ENCODE data around the gene OXSM.

Gene OXSM

GRCh38 chr3:25789596-25790556, at the start of gene OXSM:
TSS of gene OXSM (plus strand) at chr3:25790090. CDS start at chr3:25791021, 931 bp downstream.
- peak within 1 kb of the TSS; percentile 74 to 97 (median 82) for H3K4me3 ChIP-seq (ENCODE audit: low read depth in 1 of 5, low read length in 5 of 5)
- H3K4me1 ChIP-seq (ENCODE audit: control insufficient read depth in 5 of 5, insufficient read depth in 5 of 5, low read length in 5 of 5) = peaks cover 7 to 20% (median 13%) of the 10 kb centered on the region in 5 donors
- H3K9me3 ChIP-seq (ENCODE audit: control insufficient read depth in 5 of 5, low read length in 5 of 5) = no peaks in the 10 kb centered on the region
- H3K27ac ChIP-seq (ENCODE audit: low read depth, low read length) = peak within 1 kb of the TSS; percentile 94
- peaks cover 0 to 3% (median 0%) of the 10 kb centered on the region in 5 donors for H3K27me3 ChIP-seq (ENCODE audit: control insufficient read depth in 5 of 5, insufficient read depth in 4 of 5, low read length in 5 of 5)
- peaks cover 0 to 9% (median 5%) of the 10 kb centered on the region in 5 donors for H3K36me3 ChIP-seq (ENCODE audit: control insufficient read depth in 5 of 5, insufficient read depth in 5 of 5, low read length in 5 of 5)
- peak within 1 kb of the TSS; percentile 72 to 96 (median 84) for H3K9ac ChIP-seq (ENCODE audit: low read length in 5 of 5)

DNA sequence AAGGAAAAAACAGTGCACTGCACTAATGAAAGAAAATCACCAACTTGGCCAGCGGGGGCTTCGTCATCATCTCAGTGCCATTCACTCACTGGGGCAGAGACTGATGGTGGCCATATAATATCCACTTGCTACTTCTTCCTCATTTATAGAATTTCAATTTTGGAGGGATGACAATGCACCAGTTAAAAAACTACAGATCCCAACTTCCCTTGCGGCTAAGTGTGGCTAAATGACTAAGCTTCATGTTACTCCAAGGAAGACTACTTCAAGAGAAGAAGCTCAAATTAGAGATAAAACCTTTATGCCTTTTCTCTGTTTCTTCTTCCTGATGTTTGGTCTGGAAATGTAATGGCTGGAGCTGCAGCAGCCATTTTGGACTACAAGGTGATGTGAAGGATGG, 45.4 kb upstream of the OXSM start:
- H3K4me3 ChIP-seq (ENCODE audit: low read depth in 1 of 5, low read length in 5 of 5) = no peak overlapping the region

DNA sequence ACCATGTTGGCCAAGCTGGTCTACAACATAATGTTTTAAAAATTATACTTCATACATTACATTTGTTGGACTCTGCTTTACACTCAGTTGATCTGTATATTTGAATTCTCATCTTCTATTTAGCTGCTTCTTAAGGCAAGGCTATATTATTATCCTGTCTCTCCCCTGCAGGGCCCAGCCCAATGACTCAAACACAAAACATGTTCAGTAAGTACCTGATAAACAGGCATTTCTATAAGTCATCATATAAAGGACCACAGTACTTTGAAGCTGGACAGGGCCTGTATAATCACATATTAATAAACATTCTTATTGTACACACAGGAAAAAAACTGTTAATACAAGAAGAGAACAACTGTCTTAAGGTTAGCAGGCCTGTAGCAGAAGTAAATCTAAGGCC, 42.9 kb upstream of the OXSM start:
- Histone ChIP-seq H3K27ac (ENCODE audit: low read depth, low read length) (no peak overlapping the region), H3K4me1 (ENCODE audit: control insufficient read depth in 5 of 5, insufficient read depth in 5 of 5, low read length in 5 of 5) (no peaks in the 10 kb centered on the region), H3K9ac (ENCODE audit: low read length in 5 of 5) (no peak overlapping the region), H3K9me3 (ENCODE audit: control insufficient read depth in 5 of 5, low read length in 5 of 5) (peaks cover 0 to 3% (median 0%) of the 10 kb centered on the region in 5 donors), H3K4me3 (ENCODE audit: low read depth in 1 of 5, low read length in 5 of 5) (no peak overlapping the region), H3K27me3 (ENCODE audit: control insufficient read depth in 5 of 5, insufficient read depth in 4 of 5, low read length in 5 of 5) (no peaks in the 10 kb centered on the region), H3K36me3 (ENCODE audit: control insufficient read depth in 5 of 5, insufficient read depth in 5 of 5, low read length in 5 of 5) (peaks cover 33 to 55% (median 39%) of the 10 kb centered on the region in 5 donors)

More for the DNA sequence above, 45.4 kb upstream of the OXSM start:
- Histone ChIP-seq H3K4me1 (ENCODE audit: control insufficient read depth in 5 of 5, insufficient read depth in 5 of 5, low read length in 5 of 5) (no peaks in the 10 kb centered on the region), H3K27me3 (ENCODE audit: control insufficient read depth in 5 of 5, insufficient read depth in 4 of 5, low read length in 5 of 5) (no peaks in the 10 kb centered on the region), H3K27ac (ENCODE audit: low read depth, low read length) (no peak overlapping the region), H3K9me3 (ENCODE audit: control insufficient read depth in 5 of 5, low read length in 5 of 5) (peaks cover 0 to 3% (median 0%) of the 10 kb centered on the region in 5 donors), H3K36me3 (ENCODE audit: control insufficient read depth in 5 of 5, insufficient read depth in 5 of 5, low read length in 5 of 5) (peaks cover 15 to 41% (median 20%) of the 10 kb centered on the region in 5 donors), H3K9ac (ENCODE audit: low read length in 5 of 5) (no peak overlapping the region)

- no peaks in the 10 kb centered on the region for H3K27me3 ChIP-seq (ENCODE audit: control insufficient read depth in 5 of 5, insufficient read depth in 4 of 5, low read length in 5 of 5)
- no peaks in the 10 kb centered on the region for H3K4me1 ChIP-seq (ENCODE audit: control insufficient read depth in 5 of 5, insufficient read depth in 5 of 5, low read length in 5 of 5)
- peaks cover 0 to 3% (median 0%) of the 10 kb centered on the region in 5 donors for H3K9me3 ChIP-seq (ENCODE audit: control insufficient read depth in 5 of 5, low read length in 5 of 5)
- no peak overlapping the region for H3K27ac ChIP-seq (ENCODE audit: low read depth, low read length)
- H3K36me3 ChIP-seq (ENCODE audit: control insufficient read depth in 5 of 5, insufficient read depth in 5 of 5, low read length in 5 of 5) = peaks cover 29 to 55% (median 39%) of the 10 kb centered on the region in 5 donors
- H3K9ac ChIP-seq (ENCODE audit: low read length in 5 of 5) = no peak overlapping the region
- H3K4me3 ChIP-seq (ENCODE audit: low read depth in 1 of 5, low read length in 5 of 5) = no peak overlapping the region
These were observed 41.7 kb upstream of the OXSM start for GRCh38 chr3:25748189-25748588.

- Histone ChIP-seq H3K9ac (ENCODE audit: low read length in 5 of 5) (no peak overlapping the region), H3K27me3 (ENCODE audit: control insufficient read depth in 5 of 5, insufficient read depth in 4 of 5, low read length in 5 of 5) (no peaks in the 10 kb centered on the region), H3K27ac (ENCODE audit: low read depth, low read length) (no peak overlapping the region), H3K4me1 (ENCODE audit: control insufficient read depth in 5 of 5, insufficient read depth in 5 of 5, low read length in 5 of 5) (no peaks in the 10 kb centered on the region), H3K9me3 (ENCODE audit: control insufficient read depth in 5 of 5, low read length in 5 of 5) (peaks cover 0 to 3% (median 0%) of the 10 kb centered on the region in 5 donors), H3K36me3 (ENCODE audit: control insufficient read depth in 5 of 5, insufficient read depth in 5 of 5, low read length in 5 of 5) (peaks cover 27 to 54% (median 39%) of the 10 kb centered on the region in 5 donors), H3K4me3 (ENCODE audit: low read depth in 1 of 5, low read length in 5 of 5) (no peak overlapping the region)
These were observed 40.8 kb upstream of the OXSM start for GRCh38 chr3:25749031-25749581.

- Histone ChIP-seq H3K27ac (ENCODE audit: low read depth, low read length) (no peak overlapping the region), H3K4me3 (ENCODE audit: low read depth in 1 of 5, low read length in 5 of 5) (no peak overlapping the region), H3K36me3 (ENCODE audit: control insufficient read depth in 5 of 5, insufficient read depth in 5 of 5, low read length in 5 of 5) (peaks cover 27 to 39% (median 31%) of the 10 kb centered on the region in 5 donors), H3K9me3 (ENCODE audit: control insufficient read depth in 5 of 5, low read length in 5 of 5) (no peaks in the 10 kb centered on the region), H3K9ac (ENCODE audit: low read length in 5 of 5) (no peak overlapping the region), H3K4me1 (ENCODE audit: control insufficient read depth in 5 of 5, insufficient read depth in 5 of 5, low read length in 5 of 5) (no peaks in the 10 kb centered on the region), H3K27me3 (ENCODE audit: control insufficient read depth in 5 of 5, insufficient read depth in 4 of 5, low read length in 5 of 5) (no peaks in the 10 kb centered on the region)
These were observed 38.8 kb upstream of the OXSM start for GRCh38 chr3:25751048-25751447.

- H3K9ac ChIP-seq (ENCODE audit: low read length in 5 of 5) = no peak overlapping the region
- H3K36me3 ChIP-seq (ENCODE audit: control insufficient read depth in 5 of 5, insufficient read depth in 5 of 5, low read length in 5 of 5) = peaks cover 27 to 40% (median 31%) of the 10 kb centered on the region in 5 donors
- no peaks in the 10 kb centered on the region for H3K27me3 ChIP-seq (ENCODE audit: control insufficient read depth in 5 of 5, insufficient read depth in 4 of 5, low read length in 5 of 5)
- H3K4me3 ChIP-seq (ENCODE audit: low read depth in 1 of 5, low read length in 5 of 5) = no peak overlapping the region
- H3K9me3 ChIP-seq (ENCODE audit: control insufficient read depth in 5 of 5, low read length in 5 of 5) = no peaks in the 10 kb centered on the region
- H3K4me1 ChIP-seq (ENCODE audit: control insufficient read depth in 5 of 5, insufficient read depth in 5 of 5, low read length in 5 of 5) = no peaks in the 10 kb centered on the region
- H3K27ac ChIP-seq (ENCODE audit: low read depth, low read length) = no peak overlapping the region
These were observed 38.2 kb upstream of the OXSM start for GRCh38 chr3:25751725-25752124.

- H3K9ac ChIP-seq (ENCODE audit: low read length in 5 of 5) = no peak overlapping the region
- peaks cover 6 to 12% (median 9%) of the 10 kb centered on the region in 5 donors for H3K36me3 ChIP-seq (ENCODE audit: control insufficient read depth in 5 of 5, insufficient read depth in 5 of 5, low read length in 5 of 5)
- no peaks in the 10 kb centered on the region for H3K27me3 ChIP-seq (ENCODE audit: control insufficient read depth in 5 of 5, insufficient read depth in 4 of 5, low read length in 5 of 5)
- H3K9me3 ChIP-seq (ENCODE audit: control insufficient read depth in 5 of 5, low read length in 5 of 5) = peaks cover 0 to 5% (median 0%) of the 10 kb centered on the region in 5 donors
- H3K4me3 ChIP-seq (ENCODE audit: low read depth in 1 of 5, low read length in 5 of 5) = no peak overlapping the region
- no peaks in the 10 kb centered on the region for H3K4me1 ChIP-seq (ENCODE audit: control insufficient read depth in 5 of 5, insufficient read depth in 5 of 5, low read length in 5 of 5)
- H3K27ac ChIP-seq (ENCODE audit: low read depth, low read length) = no peak overlapping the region
These were observed 21.0 kb upstream of the OXSM start for GRCh38 chr3:25768851-25769250.

DNA sequence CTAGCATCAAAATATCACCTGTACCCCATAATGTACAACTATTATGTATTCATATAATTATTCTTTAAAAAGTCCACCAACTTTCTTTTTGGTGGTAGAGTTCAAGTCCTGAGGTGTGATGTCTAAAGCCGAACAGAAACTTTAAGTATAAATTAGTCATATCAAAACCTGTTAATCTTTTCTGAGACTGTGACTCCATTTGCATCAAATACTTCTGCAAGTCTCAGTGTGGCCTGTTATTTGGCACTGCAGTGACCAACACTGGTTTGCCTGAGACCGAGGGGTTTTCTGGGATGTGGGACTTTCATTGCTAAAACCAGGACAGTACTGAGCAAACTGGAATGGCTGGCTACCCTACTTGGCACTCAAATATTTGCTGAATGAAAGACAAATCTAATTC, 14.0 kb upstream of the OXSM start:
- H3K4me3 ChIP-seq (ENCODE audit: low read depth in 1 of 5, low read length in 5 of 5) = no peak overlapping the region
- H3K9me3 ChIP-seq (ENCODE audit: control insufficient read depth in 5 of 5, low read length in 5 of 5) = peaks cover 0 to 5% (median 0%) of the 10 kb centered on the region in 5 donors
- no peak overlapping the region for H3K9ac ChIP-seq (ENCODE audit: low read length in 5 of 5)
- H3K4me1 ChIP-seq (ENCODE audit: control insufficient read depth in 5 of 5, insufficient read depth in 5 of 5, low read length in 5 of 5) = peaks cover 0 to 13% (median 0%) of the 10 kb centered on the region in 5 donors
- H3K27me3 ChIP-seq (ENCODE audit: control insufficient read depth in 5 of 5, insufficient read depth in 4 of 5, low read length in 5 of 5) = no peaks in the 10 kb centered on the region
- H3K36me3 ChIP-seq (ENCODE audit: control insufficient read depth in 5 of 5, insufficient read depth in 5 of 5, low read length in 5 of 5) = peaks cover 27 to 42% (median 32%) of the 10 kb centered on the region in 5 donors
- no peak overlapping the region for H3K27ac ChIP-seq (ENCODE audit: low read depth, low read length)

DNA sequence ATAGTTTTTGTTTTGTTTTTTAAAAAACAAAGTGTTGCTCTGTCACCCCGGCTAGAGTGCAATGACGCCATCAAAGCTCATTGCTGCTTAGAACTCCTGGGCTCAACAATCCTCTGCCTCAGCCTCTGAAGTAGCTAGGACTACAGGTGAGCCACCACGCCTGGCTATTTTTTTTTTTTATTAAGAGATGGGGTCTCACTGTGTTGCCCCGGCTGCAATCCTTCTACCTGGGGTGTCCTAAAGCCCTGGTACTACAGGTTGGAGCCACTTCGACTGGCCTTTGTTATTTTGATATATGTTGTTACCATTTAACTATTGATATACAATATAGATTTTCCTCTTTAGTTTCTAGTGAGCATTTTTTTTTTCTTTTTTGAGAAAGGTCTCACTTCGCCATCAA, 9.3 kb upstream of the OXSM start:
- Histone ChIP-seq H3K36me3 (ENCODE audit: control insufficient read depth in 5 of 5, insufficient read depth in 5 of 5, low read length in 5 of 5) (peaks cover 10 to 25% (median 22%) of the 10 kb centered on the region in 5 donors), H3K27ac (ENCODE audit: low read depth, low read length) (no peak overlapping the region), H3K4me1 (ENCODE audit: control insufficient read depth in 5 of 5, insufficient read depth in 5 of 5, low read length in 5 of 5) (peaks cover 3 to 38% (median 18%) of the 10 kb centered on the region in 5 donors), H3K4me3 (ENCODE audit: low read depth in 1 of 5, low read length in 5 of 5) (no peak overlapping the region), H3K27me3 (ENCODE audit: control insufficient read depth in 5 of 5, insufficient read depth in 4 of 5, low read length in 5 of 5) (no peaks in the 10 kb centered on the region), H3K9me3 (ENCODE audit: control insufficient read depth in 5 of 5, low read length in 5 of 5) (no peaks in the 10 kb centered on the region), H3K9ac (ENCODE audit: low read length in 5 of 5) (no peak overlapping the region)
